Left renal cortex interstitium (tissue), 4 donors: ENCODE data around the gene EDN1. TPM values are rescaled to one million over a fixed set of nuclear protein-coding genes. Genes with fewer than 3 reads are reported as not detected.
"Not testable (repeated sequence)": the region's sequence is repeated elsewhere in the genome, so short reads cannot be mapped to it uniquely, and the experiment has no call there.

ENCODE experiments used
- DNase-seq, 4 donors: peaks; one replicate each; pipeline ENCODE4 v3.0.0-alpha.2; 2013; ENCODE audit warnings: low read depth in 4 of 4, low spot score in 2 of 4, missing footprints in 1 of 4
- polyA plus RNA-seq, 4 donors: library from polyadenylated mRNA; unstranded; fragments of 120-200 nt; gene quantifications; one replicate each; pipeline ENCODE4 v1.2.1, GENCODE V29; 2013; ENCODE audit not compliant: insufficient read length in 4 of 4

The EDN1 gene
- polyA plus RNA-seq, 4 donors, result 3.9 to 4.9 (median 4.2) TPM

DNA sequence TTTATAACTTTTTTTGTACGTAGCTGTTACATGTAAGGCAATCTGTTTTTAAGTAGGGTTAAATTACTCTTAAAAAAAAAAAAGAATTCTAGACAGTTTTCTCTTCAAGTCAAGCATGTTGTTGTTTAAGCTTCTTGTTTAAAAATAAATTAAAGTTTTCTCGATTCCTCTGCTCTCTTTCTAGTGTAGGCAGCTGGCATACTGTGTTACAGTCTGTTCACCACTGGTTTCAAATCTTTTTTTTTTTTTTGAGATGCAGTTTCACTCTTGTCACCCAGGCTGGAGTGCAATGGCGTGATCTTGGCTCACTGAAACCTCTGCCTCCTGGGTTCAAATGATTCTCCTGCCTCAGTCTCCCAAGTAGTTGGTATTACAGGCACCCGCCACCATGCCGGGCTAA lies 29.9 kb downstream of the EDN1 start:
- DNase-seq, result not testable (repeated sequence)

- no peak for DNase-seq
Measured at GRCh38 chr6:12324099-12324498, 33.9 kb downstream of the EDN1 start.

DNA sequence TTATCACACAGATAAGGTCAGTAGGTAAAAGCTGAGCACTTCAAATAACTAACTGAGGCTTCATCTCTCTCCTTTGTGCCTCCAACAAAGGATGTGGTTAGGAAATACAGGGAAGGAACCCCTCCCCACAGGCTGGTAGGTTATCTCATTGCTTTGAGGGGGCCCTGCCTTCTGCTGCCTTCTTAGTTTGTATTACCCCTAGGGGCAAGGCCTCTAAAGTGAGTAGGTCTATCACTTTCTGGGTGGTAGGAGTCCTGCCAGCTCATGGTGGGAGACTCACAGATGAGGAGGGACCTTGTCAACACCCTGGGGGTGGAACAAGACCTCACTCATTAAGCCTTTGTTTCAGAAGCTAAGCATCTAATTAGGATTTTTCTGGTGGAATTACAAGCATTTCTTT lies 34.6 kb downstream of the EDN1 start:
- no peak for DNase-seq

DNA sequence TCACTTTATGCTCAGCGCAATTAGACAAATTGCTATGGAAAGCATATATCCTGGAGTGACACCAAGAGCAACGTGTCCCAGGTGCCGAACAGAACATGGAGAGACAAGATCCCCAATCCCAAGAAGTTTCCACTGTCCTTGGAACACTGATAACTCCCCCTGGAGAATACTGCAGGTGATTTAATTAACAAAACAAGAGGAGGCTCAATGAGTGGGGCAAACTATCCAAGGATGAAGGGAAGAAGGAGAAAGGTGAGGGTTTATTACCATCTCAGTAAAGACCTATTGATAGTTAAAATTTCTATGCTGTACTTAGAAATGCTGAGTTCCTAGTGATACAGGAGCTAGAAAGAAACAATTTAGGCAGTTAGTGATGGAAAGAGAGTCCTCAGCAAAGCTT lies 35.7 kb downstream of the EDN1 start:
- no peak for DNase-seq

- no peak for DNase-seq
Measured at GRCh38 chr6:12327391-12327790, 37.2 kb downstream of the EDN1 start.

DNA sequence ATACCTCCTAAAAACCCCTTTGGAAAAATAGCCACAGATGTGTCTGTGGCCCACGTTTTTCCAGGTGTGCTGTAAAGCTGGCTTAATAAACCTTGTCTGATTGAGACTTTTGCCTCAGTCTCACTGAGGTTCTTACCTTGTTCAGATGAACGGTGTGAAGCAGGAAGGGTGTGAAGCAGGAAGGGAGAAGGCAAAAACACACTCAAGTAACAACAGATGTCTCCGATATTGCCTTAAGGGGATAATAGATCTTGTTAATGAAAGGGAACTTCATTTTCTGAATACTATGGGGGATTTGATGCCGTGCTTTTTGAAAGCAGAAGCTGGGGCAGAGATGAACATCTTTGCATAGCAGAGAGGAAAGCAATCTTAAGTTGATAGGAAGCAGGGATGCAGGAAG lies 37.8 kb downstream of the EDN1 start:
- no peak for DNase-seq

GRCh38 chr6:12328701-12329100 lies 38.5 kb downstream of the EDN1 start:
- no peak for DNase-seq

DNA sequence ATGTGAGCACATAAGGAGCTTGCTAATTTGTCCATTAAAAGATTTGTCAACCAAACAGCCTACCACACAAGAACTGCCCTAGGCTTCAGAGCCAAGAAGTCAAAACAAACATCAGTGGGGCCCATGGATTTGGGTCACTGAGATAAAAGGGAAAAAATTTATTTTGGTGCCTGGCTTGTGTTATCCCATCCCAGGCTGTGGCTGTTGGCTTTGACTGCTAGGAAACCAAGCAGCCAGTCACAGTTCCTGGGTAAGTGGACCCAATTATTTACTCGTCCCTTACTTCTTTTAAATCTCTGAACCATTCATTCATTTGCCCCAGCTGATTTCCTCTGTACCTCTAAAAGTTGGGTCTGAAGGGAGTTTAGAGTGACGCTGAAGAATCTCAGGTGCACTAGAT lies 41.3 kb downstream of the EDN1 start:
- DNase-seq, result no peak

DNA sequence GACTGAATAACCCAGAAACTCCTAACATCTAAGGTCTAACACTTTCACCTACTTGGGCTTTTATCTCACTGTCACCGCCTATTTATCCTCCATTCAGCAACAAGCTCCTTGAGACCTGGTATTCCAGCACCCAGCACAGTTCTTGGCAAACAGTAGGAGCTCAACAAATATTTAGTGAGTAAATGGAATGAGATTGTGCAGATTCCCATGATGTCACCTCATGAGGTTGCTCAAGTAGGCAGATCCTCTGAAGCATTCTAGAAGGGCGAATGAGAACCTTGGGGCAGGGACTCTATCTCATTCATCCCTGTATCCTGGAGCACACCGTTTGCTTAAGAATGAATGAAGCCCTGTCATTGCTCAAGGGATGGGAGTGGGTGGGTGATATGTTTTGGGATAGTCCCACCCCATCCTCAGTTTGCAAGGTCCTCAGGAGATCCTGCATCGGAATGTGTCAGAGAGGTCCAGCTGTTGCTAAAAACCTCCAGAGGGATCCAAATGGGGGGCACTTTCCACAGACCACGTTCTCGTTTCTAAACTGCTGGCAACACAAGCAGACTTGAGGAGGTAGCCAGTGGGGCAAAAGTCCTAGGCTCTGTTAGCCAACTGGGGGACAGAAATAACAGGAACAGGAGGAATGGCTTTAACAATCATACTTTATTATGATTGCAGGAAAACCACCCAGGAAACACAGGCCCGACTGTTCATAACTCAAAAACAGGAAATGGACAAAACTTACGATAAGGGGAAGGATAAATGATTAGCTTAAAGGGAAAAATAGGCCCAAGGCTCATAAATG lies 42.0 kb downstream of the EDN1 start:
- DNase-seq, result no peak

- DNase-seq, result not testable (repeated sequence)
Measured at GRCh38 chr6:12332750-12333079, 42.6 kb downstream of the EDN1 start.

- no peak for DNase-seq
Measured at GRCh38 chr6:12333128-12333527, 43.0 kb downstream of the EDN1 start.

GRCh38 chr6:12334526-12335130 lies 44.5 kb downstream of the EDN1 start:
- no peak for DNase-seq

DNA sequence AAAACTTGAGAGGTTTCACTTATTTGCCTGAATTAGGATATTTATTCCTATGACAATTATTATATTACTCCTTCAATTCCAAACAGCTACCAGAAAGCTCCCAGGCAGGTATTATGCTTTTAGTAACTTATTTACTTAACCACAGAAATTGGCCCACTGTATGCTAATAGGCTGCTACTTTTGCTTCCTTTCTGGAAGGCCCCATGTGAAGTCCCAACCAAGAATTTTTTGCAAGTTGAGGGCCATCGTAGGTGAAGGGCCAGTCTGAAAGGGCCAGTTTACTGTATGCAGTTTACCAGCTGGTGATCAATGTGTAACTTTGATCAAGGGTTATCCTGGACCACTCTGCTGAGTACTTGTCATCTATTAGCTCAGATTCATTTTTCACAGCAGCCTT lies 45.0 kb downstream of the EDN1 start:
- no peak for DNase-seq

- no peak for DNase-seq
Measured at GRCh38 chr6:12335717-12336116, 45.6 kb downstream of the EDN1 start.

DNA sequence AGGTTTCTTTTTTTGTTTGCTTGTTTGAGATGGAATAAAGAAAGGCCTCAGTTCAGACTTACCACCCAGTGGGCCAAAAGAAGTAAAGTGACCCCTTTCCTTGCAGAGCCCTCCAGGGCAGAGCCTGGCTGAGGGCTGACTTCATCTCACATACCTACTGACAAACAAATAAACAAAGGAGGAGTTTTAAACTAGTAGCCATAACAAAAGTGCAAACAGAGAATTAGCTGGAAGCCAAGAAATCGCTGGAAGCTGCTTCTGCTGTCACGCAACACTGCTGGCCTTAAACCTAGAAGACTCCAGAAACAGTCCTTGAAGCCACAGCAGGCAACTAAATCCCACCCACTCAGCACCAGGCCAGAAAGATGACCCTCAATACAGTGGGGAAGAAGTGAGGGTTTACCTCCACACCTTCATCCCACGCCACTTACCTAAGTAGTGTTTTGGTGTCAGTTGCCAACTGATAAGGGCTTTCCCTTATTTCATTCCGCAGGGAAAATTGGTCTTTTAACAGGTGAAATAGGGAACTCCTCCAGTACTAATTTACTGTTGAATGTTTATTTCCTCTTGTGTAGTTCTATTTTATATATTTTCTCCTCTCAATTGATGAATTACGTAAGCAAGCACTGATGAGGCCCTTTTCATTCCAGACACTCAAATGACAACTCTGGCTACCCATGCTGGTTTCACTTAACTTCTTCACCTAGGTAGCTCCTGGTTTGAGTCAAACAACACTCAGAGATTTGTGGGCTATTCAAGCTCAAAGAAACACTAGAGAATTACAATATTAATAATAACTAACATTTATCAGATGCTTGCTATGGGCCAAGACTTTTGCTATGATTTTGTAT lies 46.2 kb downstream of the EDN1 start:
- DNase-seq, result no peak

DNA sequence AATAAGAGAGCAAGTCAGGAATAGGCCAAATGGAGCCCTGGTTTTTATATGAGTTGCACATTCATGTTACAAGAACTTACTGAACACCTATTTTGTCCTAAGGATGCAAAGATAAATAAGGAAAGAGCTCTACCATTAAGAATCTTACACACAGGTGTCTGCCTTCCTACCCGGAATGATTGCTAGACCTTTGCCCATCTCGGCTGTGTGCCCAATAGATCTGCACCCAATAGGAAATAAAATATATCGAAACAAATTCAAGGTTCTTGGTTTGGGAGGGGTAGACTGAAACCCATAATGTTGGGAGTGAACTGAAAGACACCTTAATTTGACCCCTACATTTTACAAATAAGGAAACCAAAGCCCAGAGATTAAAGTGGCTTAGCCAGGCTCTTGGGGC lies 48.9 kb downstream of the EDN1 start:
- DNase-seq, result no peak

GRCh38 chr6:12339808-12340487 lies 49.8 kb downstream of the EDN1 start:
- DNase-seq, result no peak

DNA sequence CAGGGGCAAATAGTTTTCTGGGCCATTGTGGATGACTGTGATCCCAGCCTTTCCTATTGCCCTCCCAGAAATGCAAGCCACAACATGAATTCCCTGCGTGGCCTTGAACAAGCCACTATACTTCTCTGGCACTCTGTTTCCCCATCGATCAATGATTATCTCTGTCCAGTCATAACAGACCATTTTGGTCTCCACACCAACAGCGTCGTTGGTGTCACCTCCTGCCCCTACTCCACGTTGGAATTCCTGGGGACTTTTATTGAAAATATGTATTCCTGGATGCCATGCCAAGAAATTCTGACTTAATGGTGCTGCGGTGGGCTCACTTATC lies 50.3 kb downstream of the EDN1 start:
- DNase-seq, result no peak

- DNase-seq, result no peak
Measured at GRCh38 chr6:12342664-12343063, 52.5 kb downstream of the EDN1 start.

DNA sequence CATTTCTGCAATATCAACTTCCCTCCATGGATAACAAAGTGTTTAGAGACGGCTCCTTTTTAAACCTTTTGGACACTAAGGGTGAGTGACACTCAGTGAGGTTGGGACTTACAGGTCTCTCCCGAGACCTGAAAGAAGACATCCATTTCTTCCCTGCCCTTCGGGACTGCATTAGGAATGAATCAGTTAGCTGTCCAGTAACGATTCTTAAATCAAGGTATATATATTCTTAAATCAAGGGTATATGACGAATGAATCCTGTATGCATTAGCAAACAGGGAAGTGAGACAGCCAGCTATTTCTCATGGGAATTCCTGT lies 52.9 kb downstream of the EDN1 start:
- no peak for DNase-seq

DNA sequence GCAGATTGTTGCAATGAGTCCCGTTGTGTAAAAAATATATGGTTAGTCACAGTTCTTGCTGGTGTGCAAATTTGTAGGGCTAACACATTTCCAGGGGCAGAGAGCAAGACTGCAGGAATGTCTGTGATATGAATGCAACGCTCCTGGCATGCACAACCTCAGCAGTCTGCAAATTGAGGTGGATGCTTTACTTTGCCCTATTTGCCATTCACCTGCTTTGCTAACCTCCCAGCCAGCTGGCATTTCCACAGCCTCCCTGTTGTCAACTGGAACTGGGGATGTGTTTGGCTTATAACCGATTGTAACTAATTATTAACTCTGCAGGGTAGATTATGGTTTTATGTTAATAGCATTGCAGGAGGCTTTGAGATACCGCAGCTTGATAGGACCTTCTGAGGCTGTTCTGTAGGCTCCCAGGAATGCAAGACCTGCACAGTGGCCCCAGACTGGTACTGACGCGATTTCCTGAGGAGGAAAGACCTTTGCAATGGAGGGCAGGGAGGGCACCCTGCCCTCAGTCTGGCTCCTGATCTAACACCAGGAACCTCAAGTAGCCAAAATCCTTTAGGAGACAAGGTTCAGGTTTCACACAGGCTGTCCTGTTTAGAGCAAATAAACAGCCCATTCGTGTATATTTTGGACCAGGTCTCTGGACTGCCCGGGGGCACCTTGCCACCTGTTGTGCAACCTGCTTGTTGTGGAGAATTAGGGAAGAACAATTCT lies 53.4 kb downstream of the EDN1 start:
- no peak for DNase-seq
